HG02610 (cell line): ENCODE data around the gene DERL3.

Experiments
- ATAC-seq: cut with Tn5 transposase; IDR thresholded peaks from one replicate; pipeline ENCODE4 v1.9.1; 2021; ENCODE audit warnings: mild to moderate bottlenecking, moderate library complexity; ENCODE audit not compliant: unreplicated experiment

The DERL3 gene

GRCh38 chr22:23847991-23848864 is 9.4 kb upstream of the DERL3 start:
- no peak for ATAC-seq

- ATAC-seq: no peak
Measured at GRCh38 chr22:23847310-23847920, 8.6 kb upstream of the DERL3 start.

GRCh38 chr22:23846081-23846469 is 7.3 kb upstream of the DERL3 start:
- no peak for ATAC-seq

GRCh38 chr22:23845265-23846080 is 6.7 kb upstream of the DERL3 start:
- no peak for ATAC-seq

- no peak for ATAC-seq
Measured at GRCh38 chr22:23844739-23845202, 6.0 kb upstream of the DERL3 start.

- ATAC-seq: no peak
Measured at GRCh38 chr22:23842599-23842998, 3.8 kb upstream of the DERL3 start.

- ATAC-seq: no peak
Measured at GRCh38 chr22:23841736-23842445, 3.1 kb upstream of the DERL3 start.

GRCh38 chr22:23841292-23841691 is 2.5 kb upstream of the DERL3 start:
- ATAC-seq: no peak

- ATAC-seq: no peak
Measured at GRCh38 chr22:23840026-23840425, 1.2 kb upstream of the DERL3 start.

- no peak for ATAC-seq
Measured at GRCh38 chr22:23837911-23838680, 710 bp downstream of the DERL3 start.

GRCh38 chr22:23837496-23837859 is 1.3 kb downstream of the DERL3 start:
- no peak for ATAC-seq

- ATAC-seq: no peak
Measured at GRCh38 chr22:23836692-23837495, 1.9 kb downstream of the DERL3 start.

GRCh38 chr22:23836281-23836680 is 2.5 kb downstream of the DERL3 start:
- no peak for ATAC-seq

- ATAC-seq: no peak
Measured at GRCh38 chr22:23835484-23836144, 3.2 kb downstream of the DERL3 start.

GRCh38 chr22:23834793-23835483 is 3.9 kb downstream of the DERL3 start:
- ATAC-seq: no peak

- ATAC-seq: no peak
Measured at GRCh38 chr22:23834406-23834792, 4.4 kb downstream of the DERL3 start.

GRCh38 chr22:23833911-23834317 is 4.9 kb downstream of the DERL3 start:
- no peak for ATAC-seq
